ENCODE measurements around the gene SETX.

The SETX gene

DNA sequence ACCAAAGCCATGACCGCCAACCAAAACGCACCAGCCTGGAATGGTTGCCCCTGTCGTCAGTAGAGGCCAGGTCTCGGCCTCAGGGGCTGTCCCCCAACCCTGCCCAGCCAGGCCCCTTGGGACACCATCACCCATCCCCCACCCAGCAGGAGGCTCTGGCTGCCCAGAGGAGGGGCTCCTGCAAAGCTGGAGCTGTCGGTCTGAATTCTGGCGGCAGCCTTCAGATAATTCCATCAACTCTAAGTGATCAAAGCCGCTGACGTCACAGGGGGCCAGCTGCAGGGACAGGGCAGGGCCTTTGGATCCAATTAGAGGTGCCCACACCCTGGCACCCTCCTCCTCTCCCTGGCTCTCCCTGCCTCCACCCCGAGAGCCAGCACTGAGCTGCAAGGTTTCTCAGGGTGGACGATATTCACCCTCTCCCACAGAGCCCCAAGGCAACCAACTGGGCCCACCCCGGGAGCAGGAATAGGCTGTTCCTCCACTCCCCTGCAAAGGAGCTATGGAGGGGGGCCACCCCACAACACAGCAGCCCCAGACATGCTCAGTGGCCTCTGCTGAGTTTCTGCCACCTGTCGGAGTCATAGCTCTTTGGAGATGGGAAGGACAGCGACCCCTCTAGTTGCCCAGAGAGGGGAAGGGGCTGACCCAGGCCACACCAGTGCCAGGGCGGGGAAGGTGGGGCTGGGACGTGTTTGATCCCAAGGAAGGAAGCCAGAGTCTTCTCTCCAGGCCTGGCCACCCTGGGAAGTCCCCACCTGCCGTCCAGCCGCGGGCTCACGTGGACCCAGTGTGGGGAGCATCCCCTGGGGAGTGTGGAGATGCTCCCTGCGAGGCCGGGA, 114.6 kb downstream of the SETX start:
- no peak for DNase-seq (ENCODE audit: low spot score)

DNA sequence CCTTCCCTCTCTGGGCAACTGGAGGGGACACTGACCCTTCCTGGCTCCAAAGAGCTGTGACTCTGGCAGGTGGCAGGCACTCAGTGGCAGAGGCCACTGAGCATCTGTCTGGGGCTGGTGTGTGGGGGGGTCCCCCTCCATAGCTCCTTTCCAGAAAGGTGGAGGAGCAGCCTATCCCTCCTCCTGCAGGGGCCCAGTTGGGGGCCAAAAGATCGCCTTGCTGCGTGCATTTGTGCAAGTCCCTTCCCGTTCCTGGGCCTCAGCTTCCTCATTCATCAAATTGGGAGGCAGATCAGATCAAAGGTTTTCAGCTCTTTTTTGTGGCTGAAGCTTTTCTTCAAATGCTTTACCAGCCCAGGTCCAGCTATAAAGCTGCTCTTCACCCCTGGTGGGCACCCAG, 115.3 kb downstream of the SETX start:
- no peak for DNase-seq (ENCODE audit: low spot score)

DNA sequence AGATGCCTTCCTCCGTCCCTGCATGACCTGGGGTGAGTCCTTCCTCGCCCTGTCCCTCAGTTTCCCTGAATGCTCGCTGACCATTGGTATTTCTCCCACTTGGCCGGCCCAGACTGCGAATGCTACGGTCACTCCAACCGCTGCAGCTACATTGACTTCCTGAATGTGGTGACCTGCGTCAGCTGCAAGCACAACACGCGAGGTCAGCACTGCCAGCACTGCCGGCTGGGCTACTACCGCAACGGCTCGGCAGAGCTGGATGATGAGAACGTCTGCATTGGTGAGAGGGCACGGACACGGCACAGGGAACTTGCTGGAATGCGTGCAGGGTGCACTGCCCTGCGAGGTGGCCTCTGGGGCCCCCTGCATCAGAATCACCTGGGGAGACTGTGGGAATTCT, 115.8 kb downstream of the SETX start:
- no peak for DNase-seq (ENCODE audit: low spot score)

DNA sequence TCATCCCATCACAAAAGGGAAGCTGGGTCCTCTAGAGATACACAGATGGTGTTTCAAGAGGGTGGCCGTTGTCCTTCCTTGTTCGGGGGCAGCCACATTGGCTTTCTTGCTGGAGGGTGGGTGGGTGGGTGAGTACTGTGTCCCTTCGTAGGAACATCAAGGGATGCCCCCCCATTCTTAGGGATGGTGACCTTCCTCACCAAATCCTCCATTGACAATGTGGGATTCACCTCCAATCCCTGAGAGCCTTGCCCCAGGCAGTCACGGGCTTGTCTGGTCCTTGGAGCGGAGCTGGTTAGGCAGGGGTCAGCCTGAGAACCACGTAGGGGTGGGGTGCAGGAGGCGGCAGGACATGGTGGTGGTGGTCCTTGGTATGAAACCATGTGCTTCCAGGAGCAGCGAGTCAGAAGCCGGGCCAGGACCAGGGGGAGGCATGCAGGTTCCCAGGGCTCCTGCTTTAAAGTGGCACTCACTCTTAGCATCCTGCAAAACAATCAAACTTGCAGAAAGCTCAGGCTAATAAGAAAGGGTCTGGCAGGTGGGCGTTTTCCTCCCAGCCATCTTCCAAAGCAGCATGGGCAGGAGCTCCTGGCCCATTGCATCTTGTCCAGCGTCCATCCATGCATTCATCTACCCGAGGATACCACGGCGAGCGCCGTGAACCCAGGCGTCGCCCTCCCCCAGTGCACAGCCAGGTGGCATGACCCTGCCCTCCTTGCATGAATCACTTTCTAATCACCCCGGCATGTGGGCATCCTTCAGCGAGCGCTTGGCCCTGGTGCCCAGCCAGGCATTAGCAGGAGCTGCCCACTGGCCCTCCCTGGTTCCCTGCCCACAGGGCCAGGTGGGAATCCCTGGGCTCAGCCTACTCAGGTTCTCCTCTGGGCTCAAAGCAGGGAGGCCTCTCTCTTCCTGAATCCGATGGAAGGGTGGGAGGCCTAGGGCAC, 116.5 kb downstream of the SETX start:
- no peak for DNase-seq (ENCODE audit: low spot score)

DNA sequence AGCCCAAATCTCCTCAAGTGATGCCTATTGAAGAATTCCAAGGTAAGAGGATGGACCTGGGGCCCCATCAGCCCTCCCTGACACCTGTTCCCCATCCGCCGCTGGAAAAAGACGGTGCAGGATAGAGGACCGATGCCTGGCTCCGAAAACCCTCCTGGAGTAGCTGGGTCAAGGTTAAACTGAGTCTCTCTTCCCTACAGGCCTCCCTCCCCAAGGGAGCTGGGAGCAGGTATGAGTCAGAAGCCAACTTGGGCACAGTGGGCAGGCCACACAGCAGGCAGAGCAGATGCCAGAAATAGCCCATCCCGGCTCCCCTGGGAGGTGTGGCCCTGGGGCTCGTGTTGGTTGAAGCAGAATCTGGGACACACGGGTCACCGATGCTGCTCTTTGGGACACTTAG, 117.3 kb downstream of the SETX start:
- no peak for DNase-seq (ENCODE audit: low spot score)

DNA sequence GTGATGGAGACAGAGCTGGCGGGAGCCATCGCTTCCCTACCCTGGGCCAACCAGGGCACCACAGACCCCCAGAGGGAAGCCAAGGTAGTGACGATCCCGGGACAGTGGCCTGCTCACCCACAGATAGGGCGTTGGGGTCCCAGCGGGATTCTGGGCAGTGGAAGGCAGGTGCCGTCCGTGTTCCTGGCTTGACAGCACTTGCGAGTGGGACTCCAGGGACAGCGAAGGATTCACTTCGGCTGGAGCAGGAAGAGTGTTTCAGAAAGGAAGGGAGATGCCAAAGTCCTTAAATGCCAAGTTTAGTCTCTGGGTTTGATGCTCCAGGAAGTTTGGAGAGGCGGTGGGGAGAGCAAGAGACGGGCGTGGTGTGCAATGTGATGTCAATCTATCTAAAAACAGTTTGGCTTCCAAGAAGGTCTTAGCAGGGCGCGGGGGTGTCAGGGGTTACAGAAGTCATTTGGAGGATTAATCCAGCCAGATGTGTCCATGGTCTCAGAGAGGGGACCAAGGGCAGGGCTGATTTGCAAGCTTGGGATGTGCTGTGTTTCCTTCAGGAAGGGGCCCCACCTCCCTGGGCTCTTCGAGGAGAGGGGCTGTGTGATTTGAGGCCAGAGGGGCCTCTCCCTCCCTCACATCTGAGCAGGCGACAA, 118.0 kb downstream of the SETX start:
- no peak for DNase-seq (ENCODE audit: low spot score)

DNA sequence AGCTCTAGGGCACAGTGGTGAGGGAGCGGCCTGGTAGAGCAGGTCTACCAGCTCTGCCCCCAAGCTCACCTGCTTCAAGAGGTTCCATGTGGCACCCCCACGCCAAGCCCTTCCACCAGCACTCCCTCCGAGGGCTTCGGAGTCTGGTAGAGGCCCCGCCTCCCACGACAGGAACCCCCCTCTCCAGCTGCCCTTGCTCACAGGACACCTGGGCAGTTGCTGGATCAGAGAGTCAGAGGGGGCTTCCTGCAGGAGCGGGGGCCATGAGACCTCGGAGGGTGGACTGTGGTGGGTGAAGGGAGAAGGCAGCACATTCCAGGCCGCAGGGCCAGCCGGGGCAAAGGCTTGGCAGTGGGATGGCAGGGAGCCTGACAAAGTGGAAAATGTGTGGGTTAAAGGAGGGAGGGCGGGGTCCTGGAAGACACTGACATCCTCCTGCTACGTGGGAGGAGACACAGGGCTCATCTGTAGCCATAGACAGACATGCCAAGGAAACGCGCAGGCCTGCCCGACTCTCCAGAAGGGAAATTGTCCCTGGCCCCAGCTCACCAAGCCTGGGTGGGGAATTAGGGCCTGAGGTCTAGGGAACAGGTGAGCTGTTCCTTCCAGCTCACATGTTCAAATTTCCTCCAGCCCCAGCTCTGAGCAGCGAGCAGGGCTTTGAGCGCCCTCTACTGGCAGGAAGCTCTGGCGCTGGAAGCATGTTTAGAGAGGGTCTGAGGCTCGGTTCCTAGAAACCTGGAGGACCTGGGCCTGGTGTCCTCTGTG, 118.7 kb downstream of the SETX start:
- peak; percentile 84 for DNase-seq (ENCODE audit: low spot score)

DNA sequence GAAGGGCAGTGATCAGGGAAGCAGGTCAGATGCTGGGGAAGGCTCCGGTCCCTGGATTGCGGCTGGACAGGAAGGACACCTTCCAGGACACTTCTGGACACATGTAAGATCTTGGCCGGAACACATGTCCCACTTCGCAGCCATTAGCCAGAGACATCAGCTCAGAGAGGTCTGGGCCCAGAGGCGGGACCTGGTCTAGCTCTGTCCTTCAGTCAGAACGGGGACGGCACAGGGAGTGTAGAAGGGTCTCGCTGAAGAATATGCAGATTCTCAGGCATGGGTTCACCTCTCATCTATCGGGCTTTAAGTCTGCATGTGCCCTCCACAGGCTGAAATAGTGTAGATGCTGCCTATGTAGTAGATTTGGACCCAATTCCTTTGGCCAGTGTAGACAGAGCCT, 119.7 kb downstream of the SETX start:
- DNase-seq (ENCODE audit: low spot score): no peak

DNA sequence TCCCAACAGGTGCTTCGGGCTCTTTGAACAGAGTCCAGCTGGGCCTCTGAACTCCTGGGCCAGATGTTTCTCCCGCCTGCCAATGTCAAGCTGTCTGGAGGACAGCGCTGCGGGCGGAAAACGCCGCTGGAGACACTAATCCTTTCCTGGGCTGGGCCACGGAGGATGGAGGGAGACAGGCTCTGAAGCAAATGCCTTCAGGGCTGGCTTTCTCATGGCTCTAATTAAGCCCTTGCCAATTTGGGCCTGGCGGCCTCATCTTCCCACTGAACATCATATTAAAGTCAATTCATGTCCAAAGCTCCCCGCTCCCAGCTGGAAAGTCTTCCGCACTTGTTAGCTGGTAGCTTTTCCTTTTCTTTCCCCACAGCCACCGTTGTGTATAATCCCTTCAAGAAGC, 120.3 kb downstream of the SETX start:
- DNase-seq (ENCODE audit: low spot score): no peak

DNA sequence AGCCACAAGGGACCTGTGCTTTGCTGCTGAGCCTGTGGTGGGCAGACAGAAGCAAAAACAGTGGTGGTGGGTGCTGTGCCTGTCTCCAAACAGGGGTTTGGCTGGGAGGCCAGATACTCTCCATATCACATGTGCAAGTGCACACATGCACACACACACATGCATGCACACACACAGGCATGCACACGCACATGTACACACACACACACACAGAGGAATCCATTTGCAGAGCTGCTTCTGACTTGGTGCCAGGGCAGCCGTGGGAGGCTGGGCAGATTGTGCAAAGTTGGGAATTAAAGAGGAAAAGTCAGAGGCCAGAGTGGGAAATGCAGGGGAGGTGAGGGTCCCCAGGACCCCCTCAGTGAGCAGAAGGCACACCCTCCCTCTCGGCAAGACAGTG, 121.6 kb downstream of the SETX start:
- DNase-seq (ENCODE audit: low spot score): no peak

DNA sequence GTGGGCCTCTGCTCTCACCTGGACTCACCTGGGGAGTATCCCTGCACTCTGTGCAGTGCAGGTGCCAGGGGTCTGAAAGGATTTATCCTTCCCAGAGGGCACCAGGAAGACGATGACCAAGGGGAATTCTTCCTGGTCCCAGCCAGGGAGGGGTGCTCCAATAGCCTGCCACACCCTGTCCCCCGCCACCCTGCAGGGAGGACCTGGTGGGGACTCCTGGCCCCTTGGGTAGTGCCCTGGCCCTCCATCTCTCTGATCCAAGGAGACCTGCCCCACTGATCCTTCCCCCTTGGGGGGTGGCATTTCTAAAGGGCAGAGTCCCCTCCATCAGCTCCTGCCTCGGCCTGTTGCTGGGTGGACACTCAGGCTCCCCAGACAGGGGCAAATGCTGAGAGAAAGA, 122.3 kb downstream of the SETX start:
- DNase-seq (ENCODE audit: low spot score): no peak

DNA sequence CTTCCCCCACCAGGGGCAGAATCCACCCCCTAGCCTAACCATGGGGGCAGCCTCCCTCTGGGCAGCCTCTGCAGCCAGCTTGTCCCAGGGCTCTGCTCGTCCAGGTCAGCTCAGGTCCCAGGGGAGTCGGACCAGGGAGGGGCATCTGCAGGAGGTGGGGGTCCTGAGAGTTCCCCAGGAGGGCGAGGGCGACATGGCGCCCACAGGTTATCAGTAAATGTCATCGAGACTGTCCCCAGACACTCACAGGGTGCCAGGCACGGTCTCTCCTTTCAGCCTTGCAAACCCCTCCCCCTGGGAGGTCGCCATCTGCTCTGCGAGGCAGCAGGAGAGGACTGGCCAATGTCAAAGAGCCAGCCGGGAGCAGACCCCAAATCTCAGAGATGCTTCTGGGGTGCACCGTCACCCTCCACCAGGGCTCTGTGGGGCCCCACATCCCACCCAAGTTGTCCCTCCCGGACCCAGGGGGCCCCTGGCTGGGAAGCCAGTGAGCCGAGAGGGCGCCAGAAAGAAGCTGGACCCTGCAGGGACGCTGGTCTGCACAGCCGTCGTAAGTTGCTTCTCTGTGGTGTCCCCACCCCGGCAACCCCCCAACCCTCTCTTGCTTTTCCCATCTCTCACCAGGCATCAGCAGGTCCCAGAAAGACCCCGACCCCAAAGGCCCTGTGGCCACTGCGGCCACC, 123.6 kb downstream of the SETX start:
- no peak for DNase-seq (ENCODE audit: low spot score)

DNA sequence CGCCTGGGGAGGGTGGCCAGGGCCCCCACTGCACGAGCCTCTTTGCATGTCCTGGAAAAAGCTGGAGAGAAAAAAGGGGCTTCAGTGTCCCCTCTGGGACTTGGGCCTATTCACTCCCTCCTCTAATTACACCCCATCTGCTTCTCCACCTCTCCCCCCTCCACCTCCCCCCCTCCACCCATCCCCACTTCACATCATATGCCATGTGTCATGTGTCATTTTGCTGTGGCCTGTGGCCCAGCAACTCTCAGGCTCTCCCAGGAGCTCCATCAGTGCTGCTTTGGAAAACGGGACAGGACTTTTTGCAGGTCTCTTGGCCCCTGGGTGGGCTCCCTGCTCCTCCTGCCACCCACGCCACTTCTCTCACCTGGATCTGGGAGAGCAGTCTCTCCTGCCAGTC, 124.2 kb downstream of the SETX start:
- no peak for DNase-seq (ENCODE audit: low spot score)

DNA sequence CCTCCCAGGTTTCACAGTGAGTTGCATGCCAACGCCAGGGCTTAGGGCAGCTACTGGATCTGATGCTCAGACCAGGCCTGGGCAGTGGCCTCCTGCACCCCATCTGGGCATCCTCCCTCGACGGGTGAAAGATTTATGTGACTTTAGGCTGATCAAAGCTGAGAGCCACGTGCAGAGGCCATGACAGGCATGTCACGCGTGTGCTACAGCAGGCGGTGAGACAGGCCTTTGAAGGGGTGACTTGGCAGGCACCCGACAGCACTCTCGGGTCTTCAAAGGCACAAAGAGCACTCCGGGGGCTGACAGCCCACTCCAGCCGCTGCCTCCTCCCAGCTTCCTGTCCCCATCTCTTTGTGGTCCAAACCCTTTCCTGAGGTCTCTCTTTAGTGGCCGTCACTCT, 126.7 kb downstream of the SETX start:
- DNase-seq (ENCODE audit: low spot score): no peak

DNA sequence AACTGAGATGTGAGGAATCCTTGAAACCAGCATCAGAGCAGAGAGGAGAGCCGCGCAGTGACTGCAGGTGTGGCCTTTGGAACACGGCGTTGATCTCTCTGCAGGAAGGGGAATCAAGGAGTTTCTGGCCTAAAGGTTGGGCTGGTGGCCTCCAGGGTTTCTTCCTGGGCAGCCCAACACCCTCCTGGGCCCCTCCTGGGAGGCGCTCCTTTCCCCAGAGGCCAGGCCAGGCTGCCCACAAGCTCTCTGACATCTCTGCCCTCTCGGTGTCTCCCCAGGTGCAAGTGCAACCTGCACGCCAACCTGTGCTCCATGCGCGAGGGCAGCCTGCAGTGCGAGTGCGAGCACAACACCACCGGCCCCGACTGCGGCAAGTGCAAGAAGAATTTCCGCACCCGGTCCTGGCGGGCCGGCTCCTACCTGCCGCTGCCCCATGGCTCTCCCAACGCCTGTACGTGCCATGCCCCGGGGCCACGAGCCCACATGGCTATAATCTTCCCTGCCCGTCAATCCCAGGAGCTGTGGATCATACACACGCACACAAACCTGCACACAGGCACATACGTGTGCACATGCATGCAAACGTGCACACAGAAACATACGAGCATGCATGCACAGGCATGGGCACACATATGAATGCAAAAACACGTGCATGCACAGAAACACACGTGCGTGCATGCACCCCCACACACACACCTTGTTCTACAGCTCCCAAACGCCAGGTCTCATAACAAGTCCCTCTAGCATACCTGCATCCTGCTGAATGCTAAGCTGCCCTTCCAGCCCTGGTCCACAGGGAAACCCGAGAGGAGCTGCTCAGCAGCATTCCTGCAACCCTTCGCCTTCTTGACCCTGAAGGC, 128.0 kb downstream of the SETX start:
- no peak for DNase-seq (ENCODE audit: low spot score)

DNA sequence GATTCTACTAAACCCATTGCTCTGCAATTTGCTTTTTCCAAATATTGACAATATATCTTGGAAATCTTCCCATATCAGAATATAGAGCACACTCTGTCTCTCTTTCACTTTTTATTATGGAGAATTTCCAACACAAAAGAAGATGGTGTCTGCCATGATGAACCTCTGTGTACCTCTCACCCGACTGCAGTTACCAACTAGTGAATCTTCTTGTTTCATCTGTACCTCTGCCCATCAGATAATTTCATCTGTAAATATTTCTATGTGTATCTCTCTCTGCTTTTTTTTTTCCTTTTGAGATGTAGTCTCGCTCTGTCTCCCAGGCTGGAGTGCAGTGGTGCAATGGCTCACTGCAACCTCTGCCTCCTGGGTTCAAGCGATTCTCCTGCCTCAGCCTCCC, 130.1 kb downstream of the SETX start:
- no peak for DNase-seq (ENCODE audit: low spot score)

DNA sequence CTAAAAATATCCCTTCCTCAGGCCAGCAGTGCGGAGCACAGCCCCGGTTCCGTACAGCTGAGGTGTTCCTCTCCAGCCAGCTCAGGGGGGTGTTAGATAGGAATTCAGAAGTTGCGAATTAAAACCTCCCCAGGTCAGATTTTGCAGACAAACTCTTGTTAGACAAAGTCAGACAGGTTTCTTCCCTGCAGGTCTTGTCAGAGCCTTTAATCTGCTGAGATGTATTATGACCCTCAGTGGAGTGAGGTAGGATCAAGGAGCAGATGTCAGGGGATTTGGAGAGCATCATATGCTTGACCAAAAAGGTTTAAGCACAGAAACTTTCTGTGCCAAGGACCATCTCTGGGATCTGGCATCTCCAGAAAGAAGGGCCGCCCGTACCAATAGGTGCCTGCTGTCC, 132.8 kb downstream of the SETX start:
- no peak for DNase-seq (ENCODE audit: low spot score)

DNA sequence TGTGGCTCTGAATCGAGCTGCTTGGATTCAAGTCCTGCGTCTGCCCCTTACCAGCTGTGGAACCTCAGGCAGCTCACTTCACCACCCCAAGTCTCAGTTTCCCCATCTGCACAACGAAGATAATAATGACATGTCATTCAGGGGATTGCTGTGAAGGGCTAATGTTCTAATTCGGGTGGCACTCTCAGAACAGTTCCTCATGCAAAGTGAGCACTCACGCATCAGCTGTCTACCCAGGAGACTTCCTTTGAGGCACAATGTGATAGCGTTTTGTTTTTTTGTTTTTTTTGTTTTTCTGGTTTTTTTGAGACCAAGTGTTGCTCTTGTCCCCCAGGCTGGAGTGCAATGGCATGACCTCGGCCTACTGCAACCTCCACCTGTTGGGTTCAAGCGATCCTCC, 136.6 kb downstream of the SETX start:
- no peak for DNase-seq (ENCODE audit: low spot score)

DNA sequence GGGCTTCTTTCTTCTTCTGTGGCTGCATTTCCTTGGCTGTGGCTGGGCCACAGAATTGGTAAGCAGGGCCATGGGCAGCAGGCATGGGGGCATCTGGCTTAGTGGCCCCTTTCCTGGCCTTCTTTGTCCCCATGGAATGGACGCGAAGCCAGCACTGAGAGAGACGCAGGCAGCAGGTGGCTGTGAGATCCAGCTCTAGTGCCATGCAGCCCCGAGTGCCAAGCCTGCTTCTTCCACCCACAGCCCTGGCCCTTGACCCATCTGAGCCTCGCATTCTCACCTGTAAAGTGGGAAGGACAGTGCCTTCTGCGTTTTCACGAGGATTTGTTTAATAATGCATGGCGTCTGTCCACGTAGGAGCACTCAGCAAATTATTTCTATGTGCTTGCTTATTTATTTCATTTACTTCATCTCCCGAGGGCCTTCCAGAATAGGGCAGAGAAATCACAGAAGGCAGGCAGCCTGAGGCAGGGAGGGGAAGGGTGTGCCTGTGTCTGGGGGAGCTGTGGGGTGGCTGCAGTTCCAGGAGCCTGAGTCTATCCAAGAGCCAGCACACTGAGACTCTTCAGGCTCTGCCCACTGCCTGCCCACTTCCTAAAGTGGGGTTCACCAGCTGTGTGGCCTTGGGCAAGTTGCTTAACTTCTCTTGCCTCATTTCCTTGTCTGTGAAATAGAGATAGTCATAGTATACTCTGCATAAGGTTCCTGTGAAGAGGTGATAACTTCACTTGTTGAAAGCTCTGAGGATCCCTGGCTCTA, 137.7 kb downstream of the SETX start:
- no peak for DNase-seq (ENCODE audit: low spot score)

Data from AG08395 (cell line).